NCI-H187 treated with DMSO at 0.1 percent for 48 hours (cell line): ENCODE measurements around the gene SEMA6A.

Source experiments
- DNase-seq: peaks from one replicate; lab custom pipeline; 2025; lab: John Stamatoyannopoulos, UW

The SEMA6A gene

DNA sequence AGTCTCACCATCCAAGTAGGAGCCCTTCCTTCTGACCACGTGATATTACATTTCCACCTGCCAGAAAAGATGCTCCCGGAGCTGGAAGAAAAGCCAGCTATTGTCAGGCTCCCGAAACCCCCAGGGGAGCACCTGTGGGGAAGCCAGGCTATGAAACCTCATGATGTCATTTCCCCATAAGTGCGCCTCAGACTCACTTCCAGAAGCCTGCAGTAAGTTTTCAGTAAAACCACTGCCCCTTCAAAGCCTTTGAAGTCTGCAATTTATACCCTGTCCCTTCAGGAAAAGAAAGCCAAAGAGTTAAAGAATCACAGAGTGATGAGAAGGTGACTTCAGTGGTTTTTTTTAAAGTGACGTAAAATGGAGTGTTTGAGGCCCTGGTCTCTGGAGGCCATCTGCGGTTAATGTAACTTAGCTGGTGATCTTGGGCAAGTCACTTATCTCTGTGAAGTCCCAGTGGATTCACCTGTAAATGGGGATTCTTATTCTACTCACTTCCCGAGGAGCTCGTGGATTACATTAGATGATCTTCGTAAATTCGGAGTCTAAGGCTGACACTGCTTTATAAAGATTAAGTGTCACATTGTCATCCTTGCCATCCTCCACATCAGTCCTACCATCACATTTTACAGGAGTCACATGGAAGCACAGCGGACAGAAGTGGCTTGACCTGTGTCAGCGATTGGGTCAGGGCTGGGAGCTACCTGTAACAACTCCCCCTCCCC is 2.6 kb upstream of the SEMA6A start:
- no peak for DNase-seq

DNA sequence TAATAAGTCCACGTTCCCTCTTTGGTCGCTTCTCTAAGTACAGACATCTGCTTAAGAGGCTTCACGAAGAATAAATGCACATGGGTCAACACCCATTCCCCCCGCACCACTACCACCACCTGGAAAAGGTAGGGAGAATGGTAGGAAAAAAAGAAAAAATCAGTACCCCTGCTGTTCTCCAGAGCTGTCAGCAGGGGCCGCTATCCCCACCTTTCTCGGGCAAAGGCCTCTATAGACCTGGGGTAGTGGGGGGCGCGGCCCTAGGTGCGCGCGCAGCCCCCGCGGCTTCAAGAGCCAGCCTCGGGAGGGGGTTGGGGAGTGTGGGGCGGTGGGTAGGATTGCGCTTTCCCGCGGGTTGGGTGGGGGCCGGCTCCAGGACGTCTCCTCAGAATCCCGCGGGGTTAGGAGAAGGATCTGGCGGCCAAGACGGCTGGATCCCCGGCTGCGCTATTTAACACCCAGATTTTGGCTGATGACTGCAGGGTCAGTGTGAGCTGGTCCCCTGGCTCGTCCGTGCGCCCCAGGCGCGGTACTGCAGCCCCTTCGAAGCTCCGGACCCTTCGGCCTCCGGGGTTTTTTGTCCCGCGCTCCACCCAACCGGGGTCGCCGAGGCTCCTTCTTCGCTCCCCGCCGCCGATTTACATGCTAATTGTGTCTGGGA is 1.6 kb upstream of the SEMA6A start:
- DNase-seq: no peak

DNA sequence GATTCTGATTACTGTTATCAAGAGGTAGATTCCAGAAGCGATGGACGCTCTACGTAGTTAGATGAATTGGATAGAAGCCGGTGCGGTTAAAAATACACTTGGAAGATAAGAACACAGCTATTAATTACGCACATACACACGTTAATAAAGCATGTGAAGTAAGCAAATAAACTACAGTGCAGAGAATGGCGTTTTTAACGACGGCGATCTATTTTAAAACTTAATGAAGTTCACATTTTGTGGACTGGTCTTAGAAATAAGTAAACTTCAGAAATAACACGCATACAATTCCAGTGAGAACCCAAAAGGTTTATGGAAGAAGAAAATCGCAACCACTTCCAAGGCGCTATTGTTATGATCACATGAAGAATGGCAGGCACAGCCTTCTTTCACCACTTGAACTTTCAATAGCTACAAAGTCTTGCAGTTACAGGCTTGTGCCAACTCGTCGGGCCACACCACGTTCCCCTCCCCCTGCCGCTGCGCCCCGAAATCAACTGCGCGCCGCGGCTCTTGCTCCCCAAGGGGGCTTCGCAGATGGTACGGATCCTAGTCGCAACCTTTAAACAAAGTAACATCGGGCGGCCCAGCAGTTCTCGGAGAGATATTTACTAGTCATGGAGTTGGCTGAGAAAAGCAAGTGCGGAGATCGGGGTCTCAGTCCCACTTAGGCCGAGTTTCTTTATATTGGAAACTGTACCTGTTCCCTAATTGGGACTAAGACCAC is 866 bp upstream of the SEMA6A start:
- DNase-seq: no peak

DNA sequence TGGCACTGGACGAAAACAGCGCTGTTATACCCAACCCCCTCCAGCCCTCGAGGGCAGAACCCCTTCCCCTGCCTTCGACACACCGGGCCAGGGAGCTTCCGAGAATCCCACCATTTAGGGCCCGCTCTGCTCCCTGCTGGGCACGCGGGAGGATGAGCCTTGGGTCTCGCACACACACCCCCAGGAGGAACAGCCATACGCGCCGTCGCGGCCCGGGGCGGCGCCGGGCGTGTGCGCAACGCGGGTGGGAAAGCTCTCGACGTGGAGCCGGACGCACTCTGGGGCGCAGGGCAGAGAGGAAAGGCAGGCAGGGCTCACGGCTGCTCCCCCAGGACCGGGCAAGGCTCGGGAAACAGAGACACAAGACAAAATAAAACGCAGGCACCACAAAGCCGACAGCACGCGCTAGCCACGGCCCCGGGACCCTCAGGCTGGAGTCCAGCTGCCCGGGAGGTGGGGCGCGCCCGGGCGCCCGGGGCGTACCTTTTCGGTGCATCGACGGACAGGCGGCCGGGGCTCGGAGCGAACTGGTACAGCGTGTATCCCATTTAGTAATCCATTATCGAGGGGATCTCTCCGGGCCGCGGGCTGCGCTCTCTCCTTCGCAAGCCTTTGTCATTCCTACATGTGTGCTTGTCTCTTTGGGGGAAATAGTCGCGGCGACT is 789 bp downstream of the SEMA6A start:
- no peak for DNase-seq

DNA sequence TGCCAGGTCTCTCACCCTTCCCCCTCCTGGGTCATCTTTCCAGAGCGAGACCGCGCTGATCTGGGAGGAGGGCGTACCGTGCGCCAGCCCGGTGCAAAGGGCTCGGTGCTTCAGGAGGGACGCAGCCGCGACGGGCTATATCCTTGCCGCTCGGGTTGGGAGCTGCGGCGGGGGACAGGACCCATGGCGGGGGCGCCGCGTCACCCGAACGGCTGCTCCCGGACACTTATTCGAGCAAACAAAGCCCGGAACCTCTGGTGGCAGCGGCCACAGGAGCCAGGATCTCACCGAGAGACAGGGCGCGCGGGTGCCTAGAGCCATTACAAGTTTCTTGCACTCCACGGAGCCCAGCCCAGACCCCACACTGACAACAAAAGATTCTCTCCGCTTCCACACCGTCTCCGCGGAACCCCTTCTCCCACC is 1.3 kb downstream of the SEMA6A start:
- DNase-seq: no peak

DNA sequence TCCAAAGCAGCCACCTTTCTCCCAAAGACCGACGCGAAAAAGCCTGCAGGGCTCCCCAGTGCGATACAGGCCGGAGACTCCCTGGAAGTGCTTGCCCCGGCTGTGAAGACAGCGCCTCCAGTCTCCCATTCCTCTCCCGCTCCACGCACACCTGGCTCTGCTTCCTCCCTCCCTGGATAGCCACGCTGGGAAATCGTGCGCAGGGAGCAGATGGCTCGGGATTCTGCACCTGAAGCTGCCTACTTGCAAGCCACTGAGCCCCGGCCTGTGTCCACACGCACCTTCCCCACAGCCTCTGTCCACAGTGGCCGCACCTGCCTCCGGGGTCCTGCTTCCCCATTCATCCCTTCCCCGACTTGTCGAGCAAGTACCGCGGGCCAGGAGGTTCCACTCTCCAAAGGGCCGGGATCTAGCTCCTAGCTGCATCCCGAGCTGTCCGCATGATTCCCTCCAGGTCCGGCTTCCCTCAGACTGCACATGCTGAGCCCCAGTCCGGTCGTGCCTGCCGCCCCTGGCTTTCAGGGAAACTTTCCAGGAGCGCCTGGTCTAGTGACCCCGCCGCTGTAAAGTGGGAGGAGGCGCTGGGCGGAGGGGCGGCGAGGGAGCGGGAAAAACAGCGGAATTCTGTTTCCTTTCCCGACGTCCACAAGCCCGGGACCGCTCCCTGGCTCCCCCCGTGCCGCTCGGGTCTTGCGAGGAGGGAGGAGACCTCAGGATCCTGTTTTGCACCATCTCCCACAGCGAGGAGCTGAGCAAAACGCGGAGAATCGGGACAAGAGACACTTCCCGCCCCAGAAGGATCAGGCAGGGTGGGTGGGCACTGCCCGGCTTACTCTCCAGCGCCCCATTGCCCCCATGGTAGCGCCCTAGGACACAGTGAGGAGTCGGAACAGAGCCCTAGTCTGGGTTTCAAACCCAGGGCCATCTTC is 2.0 kb downstream of the SEMA6A start:
- no peak for DNase-seq

DNA sequence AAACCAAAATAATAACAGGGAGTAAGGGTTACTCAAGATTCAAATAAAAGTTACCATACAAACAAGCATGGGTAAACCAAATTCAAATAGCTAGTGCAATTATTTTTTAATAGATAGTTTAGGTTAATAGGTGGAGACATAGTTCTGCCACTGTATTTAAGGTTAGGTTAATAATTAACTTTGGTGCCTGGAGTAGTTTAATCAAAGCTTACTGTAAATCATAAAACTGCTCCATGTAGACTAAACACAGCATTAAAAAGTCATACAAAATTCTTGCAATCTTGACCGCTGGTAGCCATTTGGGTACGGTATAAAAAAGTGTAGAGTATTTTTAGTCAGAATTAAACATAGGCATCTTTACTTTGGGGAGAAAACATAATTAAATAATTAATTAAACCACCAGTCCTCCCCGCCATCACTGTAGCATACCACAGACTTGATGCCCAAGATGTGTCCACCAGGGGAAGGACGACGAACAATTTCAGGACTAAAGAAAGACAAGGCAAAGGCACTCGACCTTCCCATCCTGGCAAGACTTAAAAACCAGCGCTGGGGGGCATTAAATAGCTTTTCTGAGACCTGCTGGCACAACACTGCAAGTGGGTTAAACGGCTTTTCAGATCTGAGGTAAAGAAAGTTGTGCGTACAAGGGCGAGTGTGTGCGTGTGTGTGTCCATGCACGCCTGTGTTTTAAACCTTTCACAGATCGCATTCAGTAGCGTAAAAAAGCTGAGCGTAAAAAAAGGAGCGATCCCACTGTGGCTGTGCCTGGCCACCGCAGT is 2.9 kb downstream of the SEMA6A start:
- no peak for DNase-seq

DNA sequence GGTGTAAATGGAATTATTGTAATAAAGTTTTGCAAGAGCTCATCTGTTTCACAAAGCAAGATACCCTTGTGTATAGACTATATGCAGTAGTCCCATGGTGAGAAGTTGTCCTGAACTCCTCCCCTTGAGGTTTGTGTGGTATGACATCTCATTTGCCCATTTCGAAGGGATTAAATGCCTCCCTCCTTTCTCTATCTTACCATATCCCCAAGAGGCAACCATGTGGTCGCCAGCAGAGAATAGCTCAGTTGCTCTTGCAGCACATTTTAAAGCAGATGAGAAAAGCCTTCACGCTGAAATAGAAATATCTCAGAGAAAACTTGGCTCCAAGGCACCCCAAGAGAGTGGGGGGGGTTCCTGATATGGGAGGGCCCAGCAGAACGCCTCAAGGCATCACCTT is 4.6 kb downstream of the SEMA6A start:
- no peak for DNase-seq

DNA sequence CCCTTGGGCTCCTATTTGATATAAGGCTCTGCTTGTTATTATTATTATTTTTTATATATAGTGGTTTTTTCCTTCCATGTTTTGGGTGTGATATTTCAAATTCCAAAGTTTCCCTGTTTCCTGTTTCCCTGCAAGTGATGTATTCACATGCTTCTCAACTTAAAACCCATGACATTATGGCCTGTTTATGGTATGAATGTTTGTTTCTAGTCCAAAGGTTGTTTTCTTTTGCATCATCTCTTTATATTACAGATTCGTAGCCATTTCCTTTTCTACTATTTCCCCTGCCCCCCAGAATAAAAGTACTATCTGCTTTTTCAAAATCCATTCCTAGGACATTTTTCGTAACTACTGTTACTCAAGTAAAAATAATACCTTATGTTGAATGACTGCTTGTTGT is 7.5 kb downstream of the SEMA6A start:
- no peak for DNase-seq

DNA sequence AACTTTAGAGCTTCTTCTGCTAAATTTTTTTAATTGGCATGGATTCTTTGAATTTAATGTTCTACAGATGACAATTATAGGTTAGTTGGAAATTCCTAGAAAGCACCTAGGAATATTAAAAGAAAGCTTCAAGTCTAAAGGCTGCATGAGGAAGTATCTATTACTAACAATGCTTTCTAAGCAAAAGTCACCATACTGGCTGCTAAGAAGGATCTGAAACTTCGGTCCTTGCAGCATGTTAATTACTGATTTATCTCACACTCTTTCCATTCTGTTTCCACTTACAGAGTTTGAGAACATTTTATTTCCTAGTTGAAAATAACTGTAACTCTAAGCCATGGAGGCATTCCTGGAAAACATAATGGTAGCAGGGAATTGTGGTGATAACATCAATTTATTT is 8.4 kb downstream of the SEMA6A start:
- DNase-seq: no peak

DNA sequence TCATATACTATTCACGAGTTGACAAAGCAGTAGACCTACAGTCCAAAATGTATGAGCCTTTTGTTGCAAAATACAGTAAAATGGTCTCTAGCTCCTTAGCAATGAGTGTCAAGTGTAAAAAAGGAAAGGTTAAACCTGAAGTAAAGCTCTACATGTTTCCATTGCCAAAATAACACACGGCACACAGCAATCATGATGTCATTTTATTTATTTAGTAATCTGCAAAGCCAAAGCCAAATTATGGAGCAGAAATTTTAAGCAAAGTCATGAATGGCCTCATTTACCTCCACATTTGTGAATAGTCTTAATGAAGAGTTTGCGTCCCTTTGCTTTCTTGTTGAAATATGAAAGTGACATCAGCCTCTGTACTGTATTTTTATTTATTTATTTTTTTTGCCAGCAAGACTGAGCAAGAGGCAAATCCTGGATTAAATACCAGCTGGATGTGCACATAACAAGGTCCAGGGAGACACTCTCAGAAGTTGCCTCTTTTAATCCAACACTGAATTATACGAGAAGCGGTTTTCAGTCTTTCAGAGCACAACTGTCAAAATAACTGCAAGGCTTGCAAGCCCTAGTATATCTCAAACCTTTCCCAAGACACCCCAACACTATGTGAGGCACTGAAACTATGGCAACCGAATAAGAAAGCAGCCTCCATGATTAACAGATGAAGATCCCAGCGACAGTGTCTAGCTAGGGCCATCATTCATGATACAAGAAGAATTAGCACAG is 9.7 kb downstream of the SEMA6A start:
- DNase-seq: no peak

DNA sequence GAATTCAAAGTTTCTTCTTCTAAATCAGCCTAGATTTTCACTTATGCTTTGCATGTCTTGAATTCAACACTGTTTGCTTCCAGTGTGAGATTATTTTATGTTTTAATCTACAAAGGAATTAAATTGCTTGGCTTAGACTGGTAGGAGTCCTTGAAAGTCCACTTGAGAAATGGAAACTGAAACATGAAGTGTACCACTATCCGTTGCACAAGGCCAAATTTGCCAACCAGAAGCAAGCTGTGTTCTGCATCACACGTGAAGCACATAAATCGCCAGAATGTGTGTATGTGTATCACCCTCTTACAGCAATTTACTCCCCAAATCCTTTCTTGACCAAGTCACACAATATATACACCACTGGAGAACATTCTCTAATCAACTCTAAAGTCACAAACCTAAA is 10.3 kb downstream of the SEMA6A start:
- DNase-seq: no peak

DNA sequence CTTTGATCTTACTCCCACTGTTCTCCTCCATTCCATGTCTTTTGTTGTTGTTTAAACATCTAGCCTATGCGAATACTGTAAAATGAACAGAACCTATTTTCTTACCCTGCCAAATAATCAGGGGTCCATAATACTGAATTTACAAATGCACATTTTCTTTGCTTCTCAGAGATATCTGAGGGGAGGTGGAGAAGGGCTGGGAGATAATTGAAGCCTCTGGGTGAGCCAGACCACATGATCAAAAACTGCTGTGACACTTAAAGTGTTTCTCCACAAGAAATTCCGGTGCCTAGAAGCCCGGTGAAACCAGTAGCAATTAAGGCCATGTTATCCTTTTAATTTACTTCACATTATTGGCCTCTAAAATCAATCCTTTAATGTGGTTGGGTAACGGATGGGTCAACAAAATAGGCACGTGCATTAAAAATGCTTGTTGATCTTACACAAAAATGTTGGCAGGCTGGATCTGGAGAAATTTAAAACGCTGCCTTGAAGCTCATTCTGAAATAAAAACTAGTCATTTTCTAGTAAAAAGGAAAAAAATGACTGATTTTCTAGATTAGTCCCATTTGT is 10.8 kb downstream of the SEMA6A start:
- DNase-seq: no peak

DNA sequence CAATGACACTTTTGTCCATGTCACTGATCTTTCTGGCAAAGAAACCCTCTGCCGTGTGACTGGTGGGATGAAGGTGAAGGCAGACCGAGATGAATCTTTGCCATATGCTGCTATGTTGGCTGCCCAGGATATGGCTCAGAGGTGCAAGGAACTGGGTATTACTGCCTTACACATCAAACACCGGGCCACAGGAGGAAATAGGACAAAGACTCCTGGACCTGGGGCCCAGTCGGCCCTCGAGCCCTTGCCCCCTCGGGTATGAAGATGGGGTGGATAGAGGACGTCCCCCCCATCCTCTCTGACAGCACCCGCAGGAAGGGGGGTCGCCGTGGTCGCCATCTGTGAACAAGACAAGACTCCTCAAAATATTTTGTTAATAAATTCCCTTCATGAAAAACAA is 12.0 kb downstream of the SEMA6A start:
- DNase-seq: no peak

DNA sequence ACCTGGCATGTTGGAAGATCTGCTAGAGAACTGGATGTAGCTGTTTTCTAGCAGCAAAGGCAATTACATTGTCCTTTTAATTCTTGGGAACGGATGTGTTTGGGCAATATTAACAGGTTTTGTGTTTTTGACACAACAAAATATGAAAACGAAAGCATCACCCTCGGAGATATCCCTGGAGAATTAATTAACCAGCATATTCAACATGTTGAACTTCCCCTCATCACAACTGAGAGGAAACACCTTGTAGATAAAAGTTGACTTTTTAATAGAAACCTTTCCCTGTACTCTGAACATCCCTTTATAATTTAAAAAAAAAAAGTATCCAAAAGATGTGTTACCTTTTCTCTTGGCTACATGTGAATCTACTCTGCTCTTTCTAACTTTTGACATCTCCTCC is 13.0 kb downstream of the SEMA6A start:
- DNase-seq: no peak

DNA sequence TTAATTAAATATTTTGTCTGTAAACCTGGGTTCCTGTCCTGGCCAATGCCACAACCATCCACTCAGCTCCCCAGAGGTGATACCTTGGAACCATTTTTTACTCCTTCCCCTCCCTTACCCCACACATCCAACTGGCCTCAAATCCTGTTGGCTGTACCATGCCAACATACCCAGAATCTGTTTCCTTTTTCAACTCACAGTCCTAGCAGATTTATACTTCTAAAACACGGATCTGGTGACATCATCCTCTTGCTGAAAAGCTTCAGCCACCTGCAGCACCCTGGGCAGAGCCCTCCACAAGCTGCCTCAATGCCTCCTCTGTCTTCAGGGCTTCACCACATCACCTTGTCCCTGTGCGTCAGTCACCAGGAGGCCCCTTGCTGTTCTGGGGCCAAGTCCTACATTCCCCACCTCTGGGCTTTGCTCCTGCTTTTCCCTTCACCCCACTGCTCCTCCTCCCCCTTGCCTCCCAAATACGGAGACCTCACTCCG is 14.9 kb downstream of the SEMA6A start:
- DNase-seq: no peak

DNA sequence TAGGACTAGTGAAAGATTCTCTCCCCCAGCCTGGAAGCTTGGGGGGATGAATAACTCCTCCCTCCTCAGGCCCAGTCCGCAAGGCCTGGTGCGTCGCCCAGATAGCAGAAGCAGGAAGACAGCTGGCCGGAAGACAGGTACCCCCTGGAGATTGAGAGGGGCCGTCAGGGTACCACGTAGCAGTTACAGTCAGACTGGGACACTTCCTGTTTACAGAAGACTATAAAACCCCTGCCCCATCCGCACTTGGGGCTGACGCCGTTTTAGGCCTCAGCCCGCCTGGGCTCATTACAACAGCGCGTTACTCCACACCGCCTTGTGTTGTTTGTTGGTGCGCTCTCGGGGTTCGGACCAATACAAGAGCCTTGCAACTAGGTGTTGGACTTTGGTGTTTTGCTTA is 15.4 kb downstream of the SEMA6A start:
- no peak for DNase-seq

DNA sequence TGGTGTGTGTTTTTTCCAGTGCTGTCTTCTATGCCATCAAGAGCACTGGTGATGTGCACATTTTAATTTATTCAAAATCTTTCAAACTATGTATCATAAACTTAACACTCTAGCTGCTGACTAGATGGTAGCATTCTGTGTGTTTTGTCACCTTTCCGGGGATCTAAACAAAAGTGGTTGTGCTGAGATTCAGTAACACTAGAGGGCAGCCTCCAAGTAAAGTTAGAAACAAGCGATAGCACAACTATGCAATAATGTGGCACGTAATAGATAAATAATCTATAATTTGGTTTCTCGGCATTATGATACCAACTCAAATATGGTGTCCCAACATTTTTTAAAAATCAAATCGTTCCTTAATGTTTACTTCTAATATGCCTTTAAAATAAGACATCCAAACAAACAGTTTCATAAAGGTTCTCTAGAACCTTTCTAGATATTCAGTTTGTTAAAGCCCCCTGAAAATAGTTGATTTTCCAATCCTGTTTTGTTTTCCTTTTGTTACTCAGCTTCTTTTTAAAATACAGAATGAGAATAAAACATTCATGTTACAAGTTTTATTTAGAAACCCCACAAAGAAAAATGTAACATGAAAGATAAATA is 16.9 kb downstream of the SEMA6A start:
- DNase-seq: no peak

DNA sequence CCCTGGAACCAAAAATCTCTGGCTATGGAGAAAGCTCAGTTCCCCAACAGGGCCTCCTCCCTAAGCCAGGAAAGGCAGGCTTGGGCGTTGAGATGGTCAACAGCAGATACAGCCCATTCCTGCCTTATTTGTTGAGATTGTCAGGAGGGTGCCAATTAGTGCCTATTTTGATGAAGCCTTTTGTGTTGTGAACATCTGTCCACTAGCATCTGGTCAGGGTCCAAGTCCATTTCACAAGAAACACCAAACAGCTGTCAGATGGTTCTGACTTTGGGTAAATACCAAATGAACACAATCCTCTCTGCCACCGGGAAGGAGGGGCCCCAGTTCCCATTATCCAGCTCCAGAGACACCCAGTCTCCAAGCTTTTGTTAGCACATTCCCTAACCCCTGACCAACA is 19.9 kb downstream of the SEMA6A start:
- no peak for DNase-seq
